NB4 (cell line): ENCODE results near the gene NSUN4.

Experiments used
- CTCF ChIP-seq: IDR thresholded peaks from one replicate; pipeline ENCODE4 v1.5.1; 2012; ENCODE audit warnings: low read depth, low read length
- MYC ChIP-seq: IDR thresholded peaks from 2 replicates; pipeline ENCODE4 v1.6.1; 2011; ENCODE audit warnings: low read depth, low read length
- POLR2A ChIP-seq: IDR thresholded peaks from 2 replicates; pipeline ENCODE4 v1.6.1; 2011; ENCODE audit warnings: mild to moderate bottlenecking; ENCODE audit not compliant: insufficient read length; ENCODE audit errors: extremely low read depth

GRCh38 chr1:46335081-46335480 lies 5.5 kb upstream of the NSUN4 start:
- TF ChIP-seq MYC (no peak), CTCF (no peak), POLR2A (no peak)
